CD4-positive, alpha-beta T cell treated with Interleukin-21 for 1 hour (primary cell): Measurements from ENCODE around the gene ZFC3H1.

Source experiments
- DNase-seq: peaks from one replicate; pipeline ENCODE4 v3.0.0-alpha.2; 2020

Gene ZFC3H1

DNA sequence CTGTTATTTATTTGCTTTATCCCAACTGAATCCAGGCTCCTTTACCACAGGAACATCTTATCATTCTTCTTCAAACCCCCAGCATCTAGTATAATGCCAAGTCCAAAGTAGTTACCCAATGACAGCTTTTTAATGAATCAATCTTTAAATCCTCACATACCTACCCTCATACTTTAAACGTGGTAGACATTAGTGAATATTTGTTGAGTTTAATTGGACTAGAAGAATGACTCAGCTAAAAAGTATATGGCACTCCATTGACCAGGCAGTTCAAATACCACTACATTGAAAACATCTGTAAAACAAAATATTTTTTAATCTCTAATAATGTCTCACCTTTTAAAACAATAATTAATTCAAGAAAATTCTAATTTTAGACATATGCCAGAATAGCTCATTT, 98.1 kb downstream of the ZFC3H1 start:
- DNase-seq, result no peak

DNA sequence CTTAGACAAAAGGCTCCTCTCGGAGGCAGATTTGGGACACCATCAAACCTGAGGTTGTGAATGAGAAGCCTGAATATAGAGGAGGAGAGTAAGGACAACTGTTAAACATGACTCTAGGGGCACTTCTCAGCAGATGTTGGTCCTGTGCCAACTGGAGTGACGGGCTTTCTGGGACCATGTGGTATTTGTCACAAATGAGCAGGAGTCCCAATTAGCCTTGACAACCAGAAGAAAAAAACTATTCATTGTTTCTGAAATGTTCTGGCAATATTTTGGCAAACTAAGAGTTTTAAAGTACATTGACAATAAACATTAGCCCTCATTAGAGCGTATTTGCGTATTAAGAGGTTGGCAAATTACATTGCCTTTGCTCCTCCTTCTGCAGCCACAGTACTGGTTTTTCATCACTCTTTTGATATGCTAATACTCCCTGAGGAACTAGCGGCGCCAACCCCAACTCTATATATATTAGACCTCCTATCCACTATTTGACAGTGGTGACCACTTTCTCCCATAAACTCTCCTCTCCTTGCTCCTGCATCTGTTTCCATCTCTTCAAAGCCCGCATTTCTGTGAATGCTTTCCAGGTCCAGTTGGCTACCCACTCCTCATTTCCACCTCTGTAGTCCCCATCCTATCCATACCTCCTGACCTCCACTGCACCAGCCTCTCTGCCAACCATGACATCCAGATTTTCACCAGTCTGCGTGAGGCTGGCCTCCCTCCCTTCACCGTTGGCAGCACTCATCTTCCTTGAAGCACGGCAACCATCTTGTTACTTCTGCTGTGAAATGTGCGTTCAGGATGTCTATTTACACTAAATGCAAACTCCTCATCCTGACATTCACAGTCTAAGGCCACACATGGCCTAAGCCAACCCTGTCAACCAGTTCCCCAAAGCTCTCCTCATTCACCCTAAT, 100.7 kb downstream of the ZFC3H1 start:
- no peak for DNase-seq
